Ovary (tissue), 9 donors: ENCODE measurements around the gene GRIN3A. TPM values are rescaled to one million over a fixed set of nuclear protein-coding genes. Genes with fewer than 3 reads are reported as not detected.

Experiments
- DNase-seq, 5 donors: peaks; one replicate each; pipeline ENCODE4 v3.0.0-alpha.2; 2019 to 2020
- H3K27ac ChIP-seq, 2 donors: fragments of 200-600 bp; one replicate each; pipeline versions ENCODE4 v1.5.1 to v1.8.0; 2019 to 2022
- H3K27me3 ChIP-seq: fragments of 200-600 bp; one replicate; pipeline ENCODE4 v1.8.0; 2022
- H3K36me3 ChIP-seq: fragments of 200-600 bp; sonication (generic); one replicate; pipeline ENCODE4 v1.5.1; 2019
- H3K4me1 ChIP-seq: one replicate; pipeline ENCODE4 v1.8.1; 2013; ENCODE audit warnings: mild to moderate bottlenecking, moderate library complexity; ENCODE audit not compliant: insufficient read depth
- H3K4me3 ChIP-seq: fragments of 200-600 bp; sonication (generic); one replicate; pipeline ENCODE4 v1.5.1; 2017
- H3K9me3 ChIP-seq, 2 donors: fragments of 200-600 bp in 1 of 2; sonication (generic) in 1 of 2; one replicate each; pipeline versions ENCODE4 v1.5.1 to v1.8.1; 2013 to 2019; ENCODE audit warnings: mild to moderate bottlenecking in 1 of 2, moderate library complexity in 1 of 2
- EP300 ChIP-seq: sonication (generic); formaldehyde crosslinking; IDR thresholded peaks from one replicate; pipeline ENCODE4 v1.6.1; 2017; ENCODE audit warnings: antibody characterized with exemption
- POLR2A ChIP-seq: fragments of 450-650 bp; IDR thresholded peaks from one replicate; pipeline ENCODE4 v1.6.1; 2017; ENCODE audit warnings: antibody characterized with exemption, mild to moderate bottlenecking, moderate library complexity
- WGBS, 3 donors: extraction: QIAGEN DNeasy Blood & Tissue Kit in 1 of 3; methylation state at CpG; one replicate each; pipeline versions ENCODE4 v1.1.5 to v1.1.7; 2013 to 2017; 5-methylcytosine and 5-hydroxymethylcytosine counted together
- intact Hi-C, 4 donors: fragments of 100-400 bp; cut with DNase I; formaldehyde crosslinking; loops; one replicate each; pipeline versions ENCODE4 v1.11.0 to v1.15.1; 2022 to 2023
- polyA plus RNA-seq, 2 donors: library from polyadenylated mRNA; stranded (reverse); fragments of 200-250 nt in 1 of 2; fragments of 350-450 nt in 1 of 2; fragmentation: Illumina TruSeq in 1 of 2; extraction: RNeasy Lipid Tissue Mini Kit (QIAGEN cat#74804) in 1 of 2; gene quantifications; one replicate each; pipeline ENCODE4 v1.2.3, GENCODE V29; 2013 to 2014
- total RNA-seq, 7 donors: library from RNA; depleted of rRNA in 2 of 7; stranded (reverse); fragments of >200 nt in 2 of 7; fragmentation: NEBNext Ultra II Directional in 3 of 7; extraction: Animal tissue kit (Norgen Biotek cat#: 25700) in 3 of 7; gene quantifications; one replicate each; pipeline versions ENCODE4 v1.1.0 to v1.2.4, GENCODE V29; 2016 to 2023
- TF ChIP-seq, protein P1 (sequence below), 3 donors: fragments of 450-650 bp in 2 of 3; fragments of 200-600 bp in 1 of 3; IDR thresholded peaks; one replicate each; pipeline versions ENCODE4 v1.5.1 to v1.8.0; 2016 to 2022; ENCODE audit warnings: antibody characterized with exemption in 3 of 3, mild to moderate bottlenecking in 1 of 3
- donor health status: DM: no; HTN: no; CAD: no; lungs with moderate emphysema.
- donor health status: DM: no; HTN: no; CAD: no.
- donor health status: Bipolar disorder and iron deficiency.
- donor health status: DM: yes; HTN: yes; CAD: no.
- donor health status: DM: no; HTN: no; CAD: no.
- donor health status: DM: yes; HTN: yes; CAD: no.

GRIN3A gene
- total and polyA plus RNA-seq, 9 donors: 0.02 to 1.00 (median 0.24) TPM

DNA sequence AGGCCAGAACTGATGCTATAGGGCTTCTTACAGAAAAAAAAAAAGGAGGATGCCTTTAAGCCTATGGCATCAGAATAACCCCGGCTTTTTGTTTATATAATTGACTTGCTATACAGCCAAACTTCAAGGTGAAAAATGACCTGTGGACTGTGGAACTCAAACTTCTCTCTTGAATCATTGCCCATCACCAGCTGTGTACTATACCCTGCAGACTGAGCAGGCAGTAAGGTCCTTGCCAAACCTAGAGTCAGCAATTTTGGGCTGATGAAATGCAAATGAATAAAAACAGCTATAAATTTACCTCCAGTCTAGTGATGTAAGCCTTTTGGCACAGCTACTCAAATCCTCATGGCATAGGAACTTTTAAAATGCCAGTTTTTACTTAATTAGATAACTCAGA is 99.1 kb downstream of the GRIN3A start:
- no peak overlapping the region for H3K27ac ChIP-seq
- H3K27me3 ChIP-seq: no peaks in the 10 kb centered on the region
- H3K4me1 ChIP-seq: no peaks in the 10 kb centered on the region
- H3K9me3 ChIP-seq: no peaks in the 10 kb centered on the region
- intact Hi-C loops: no loop called here
- WGBS, 3 donors: 7 to 28% (median 14%) methylated on average over 1 of the region's 1 CpG
- TF ChIP-seq, protein P1, sequence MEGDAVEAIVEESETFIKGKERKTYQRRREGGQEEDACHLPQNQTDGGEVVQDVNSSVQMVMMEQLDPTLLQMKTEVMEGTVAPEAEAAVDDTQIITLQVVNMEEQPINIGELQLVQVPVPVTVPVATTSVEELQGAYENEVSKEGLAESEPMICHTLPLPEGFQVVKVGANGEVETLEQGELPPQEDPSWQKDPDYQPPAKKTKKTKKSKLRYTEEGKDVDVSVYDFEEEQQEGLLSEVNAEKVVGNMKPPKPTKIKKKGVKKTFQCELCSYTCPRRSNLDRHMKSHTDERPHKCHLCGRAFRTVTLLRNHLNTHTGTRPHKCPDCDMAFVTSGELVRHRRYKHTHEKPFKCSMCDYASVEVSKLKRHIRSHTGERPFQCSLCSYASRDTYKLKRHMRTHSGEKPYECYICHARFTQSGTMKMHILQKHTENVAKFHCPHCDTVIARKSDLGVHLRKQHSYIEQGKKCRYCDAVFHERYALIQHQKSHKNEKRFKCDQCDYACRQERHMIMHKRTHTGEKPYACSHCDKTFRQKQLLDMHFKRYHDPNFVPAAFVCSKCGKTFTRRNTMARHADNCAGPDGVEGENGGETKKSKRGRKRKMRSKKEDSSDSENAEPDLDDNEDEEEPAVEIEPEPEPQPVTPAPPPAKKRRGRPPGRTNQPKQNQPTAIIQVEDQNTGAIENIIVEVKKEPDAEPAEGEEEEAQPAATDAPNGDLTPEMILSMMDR (IDR thresholded peaks at IDR 0.05): no peak
- no peak for TF ChIP-seq EP300
- no peak for TF ChIP-seq POLR2A
- no peak overlapping the region for H3K4me3 ChIP-seq
- DNase-seq: no peak
- H3K36me3 ChIP-seq: no peaks in the 10 kb centered on the region

DNA sequence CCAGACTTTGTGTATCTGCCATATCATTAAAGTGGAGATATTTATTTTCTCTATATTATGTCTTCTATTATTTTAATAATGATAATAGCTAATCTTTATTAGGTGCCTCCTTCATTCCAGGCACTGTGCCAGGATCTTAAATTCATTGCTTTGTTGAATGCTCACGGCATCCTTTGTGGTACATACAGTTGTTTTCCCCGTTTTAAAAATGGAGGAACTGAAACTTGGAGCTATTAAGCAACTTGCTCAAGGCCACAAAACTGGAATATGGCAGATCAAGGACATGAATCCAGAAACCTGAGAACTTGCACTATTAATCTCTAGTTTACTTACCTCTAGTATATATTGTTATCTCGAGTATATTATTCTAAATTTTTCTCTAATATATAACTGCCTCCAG is 102.2 kb downstream of the GRIN3A start:
- Histone ChIP-seq H3K27ac (no peak overlapping the region), H3K27me3 (no peaks in the 10 kb centered on the region), H3K4me3 (no peak overlapping the region), H3K36me3 (no peaks in the 10 kb centered on the region), H3K9me3 (no peaks in the 10 kb centered on the region), H3K4me1 (no peaks in the 10 kb centered on the region)
- intact Hi-C loops: no loop called here
- no peak for TF ChIP-seq EP300
- no peak for TF ChIP-seq POLR2A
- TF ChIP-seq, protein P1 (IDR thresholded peaks at IDR 0.05): no peak
- DNase-seq: no peak
- 15 to 25% (median 21%) methylated on average over 3 of the region's 3 CpGs for WGBS, 3 donors

DNA sequence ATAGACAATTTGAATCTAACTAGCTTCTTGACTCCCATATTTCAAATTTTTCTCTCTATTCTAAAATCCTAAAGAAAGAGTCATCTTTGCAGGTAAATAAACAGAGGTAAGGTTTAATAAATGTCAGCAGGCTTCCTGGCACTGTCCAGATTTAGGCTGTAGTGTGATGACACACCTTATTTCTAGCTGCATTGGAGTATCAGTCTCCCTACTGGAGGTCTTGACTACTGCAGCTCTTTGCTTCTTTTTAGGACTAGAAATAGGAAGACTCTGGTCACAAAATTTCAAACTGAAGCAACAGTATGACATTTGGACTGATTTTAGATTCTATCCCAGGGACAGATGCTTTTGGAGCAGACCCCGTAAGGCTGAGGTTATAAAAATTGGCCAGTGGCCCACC is 103.0 kb downstream of the GRIN3A start:
- Histone ChIP-seq H3K27me3 (no peaks in the 10 kb centered on the region), H3K4me1 (no peaks in the 10 kb centered on the region), H3K36me3 (no peaks in the 10 kb centered on the region), H3K9me3 (no peaks in the 10 kb centered on the region), H3K4me3 (no peak overlapping the region), H3K27ac (no peak overlapping the region)
- TF ChIP-seq, protein P1 (IDR thresholded peaks at IDR 0.05): no peak
- no peak for TF ChIP-seq POLR2A
- no peak for TF ChIP-seq EP300
- DNase-seq: no peak
- WGBS, 3 donors: 80 to 91% (median 89%) methylated on average over 1 of the region's 1 CpG
- intact Hi-C loops: no loop called here

DNA sequence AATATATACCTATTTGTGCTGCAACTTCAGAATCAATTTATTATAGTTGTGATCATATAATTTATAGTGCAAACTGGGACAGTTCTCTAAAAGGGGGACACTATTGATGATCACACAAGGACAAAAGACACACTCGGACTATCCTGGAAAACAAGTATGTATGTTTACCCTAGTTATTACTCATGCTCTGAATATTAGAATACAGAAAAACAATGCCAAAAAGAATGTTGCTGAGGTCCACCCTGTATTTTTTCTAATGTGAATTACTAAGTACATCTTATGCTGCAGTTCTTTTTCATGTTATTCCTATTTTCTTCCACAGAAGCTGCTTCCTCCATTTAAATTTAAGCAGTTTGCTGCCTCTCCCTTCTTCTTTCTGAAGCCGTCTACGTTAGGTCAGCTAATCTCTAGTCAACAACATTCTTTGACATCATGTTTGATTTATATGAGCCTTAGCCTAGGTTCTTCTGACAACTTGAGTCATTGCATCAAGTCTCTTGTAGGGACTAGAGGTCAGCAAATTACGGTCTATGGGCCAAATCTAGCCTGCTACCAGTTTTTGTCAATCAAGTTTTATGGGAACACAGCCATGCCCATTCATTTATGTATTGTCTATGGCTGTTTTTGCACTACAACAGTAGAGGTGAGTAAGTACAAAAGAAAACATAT is 103.6 kb downstream of the GRIN3A start:
- 61 to 67% (median 63%) methylated on average over 4 of the region's 4 CpGs for WGBS, 3 donors
- Histone ChIP-seq H3K27ac (no peak overlapping the region), H3K4me1 (no peaks in the 10 kb centered on the region), H3K9me3 (no peaks in the 10 kb centered on the region), H3K27me3 (no peaks in the 10 kb centered on the region), H3K4me3 (no peak overlapping the region), H3K36me3 (no peaks in the 10 kb centered on the region)
- no peak for DNase-seq
- intact Hi-C loops: no loop called here
- TF ChIP-seq, protein P1 (IDR thresholded peaks at IDR 0.05): no peak
- TF ChIP-seq POLR2A (no peak), EP300 (no peak)
